DND-41 (cell line): Measurements from ENCODE around the gene HECTD1.
"Not testable (repeated sequence)": the region's sequence is repeated elsewhere in the genome, so short reads cannot be mapped to it uniquely, and the experiment has no call there.

Source experiments
- EZH2 ChIP-seq: IDR thresholded peaks from 3 replicates; pipeline ENCODE4 v1.6.1; 2012; ENCODE audit warnings: borderline replicate concordance, low read depth, mild to moderate bottlenecking, moderate library complexity, low read length, inconsistent platforms; ENCODE audit not compliant: severe bottlenecking
- TF ChIP-seq, protein P1 (sequence below): IDR thresholded peaks from 2 replicates; pipeline ENCODE4 v1.5.1; 2012; ENCODE audit warnings: borderline replicate concordance, low read length, moderate library complexity, mild to moderate bottlenecking; ENCODE audit not compliant: poor library complexity, severe bottlenecking; ENCODE audit errors: extremely low read depth

DNA sequence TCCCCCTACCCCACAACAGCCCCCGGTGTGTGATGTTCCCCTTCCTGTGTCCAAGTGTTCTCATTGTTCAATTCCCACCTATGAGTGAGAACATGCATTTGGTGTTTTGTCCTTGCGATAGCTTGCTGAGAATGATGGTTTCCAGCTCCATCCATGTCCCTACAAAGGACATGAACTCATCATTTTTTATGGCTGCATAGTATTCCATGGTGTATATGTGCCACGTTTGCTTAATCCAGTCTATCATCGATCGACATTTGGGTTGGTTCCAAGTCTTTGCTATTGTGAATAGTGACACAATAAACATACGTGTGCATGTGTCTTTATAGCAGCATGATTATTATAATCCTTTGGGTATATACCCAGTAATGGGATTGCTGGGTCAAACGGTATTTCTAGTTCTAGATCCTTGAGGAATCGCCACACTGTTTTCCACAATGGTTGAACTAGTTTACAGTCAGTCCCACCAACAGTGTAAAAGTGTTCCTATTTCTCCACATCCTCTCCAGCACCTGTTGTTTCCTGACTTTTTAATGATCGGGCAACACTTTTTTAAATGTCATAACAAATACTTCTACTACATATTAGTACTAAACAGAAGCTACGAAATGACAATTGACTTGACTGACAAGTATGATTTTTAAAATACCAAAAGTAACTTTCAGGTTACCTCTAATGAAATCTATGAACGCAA, 3.5 kb downstream of the HECTD1 start:
- TF ChIP-seq, protein P1, sequence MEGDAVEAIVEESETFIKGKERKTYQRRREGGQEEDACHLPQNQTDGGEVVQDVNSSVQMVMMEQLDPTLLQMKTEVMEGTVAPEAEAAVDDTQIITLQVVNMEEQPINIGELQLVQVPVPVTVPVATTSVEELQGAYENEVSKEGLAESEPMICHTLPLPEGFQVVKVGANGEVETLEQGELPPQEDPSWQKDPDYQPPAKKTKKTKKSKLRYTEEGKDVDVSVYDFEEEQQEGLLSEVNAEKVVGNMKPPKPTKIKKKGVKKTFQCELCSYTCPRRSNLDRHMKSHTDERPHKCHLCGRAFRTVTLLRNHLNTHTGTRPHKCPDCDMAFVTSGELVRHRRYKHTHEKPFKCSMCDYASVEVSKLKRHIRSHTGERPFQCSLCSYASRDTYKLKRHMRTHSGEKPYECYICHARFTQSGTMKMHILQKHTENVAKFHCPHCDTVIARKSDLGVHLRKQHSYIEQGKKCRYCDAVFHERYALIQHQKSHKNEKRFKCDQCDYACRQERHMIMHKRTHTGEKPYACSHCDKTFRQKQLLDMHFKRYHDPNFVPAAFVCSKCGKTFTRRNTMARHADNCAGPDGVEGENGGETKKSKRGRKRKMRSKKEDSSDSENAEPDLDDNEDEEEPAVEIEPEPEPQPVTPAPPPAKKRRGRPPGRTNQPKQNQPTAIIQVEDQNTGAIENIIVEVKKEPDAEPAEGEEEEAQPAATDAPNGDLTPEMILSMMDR, result not testable (repeated sequence)
- not testable (repeated sequence) for TF ChIP-seq EZH2
